Uterus (tissue), 2 donors: ENCODE measurements around the gene ELF2.

Experiments used
- POLR2A ChIP-seq, 2 donors: fragments of 450-650 bp; IDR thresholded peaks; one replicate each; pipeline ENCODE4 v1.6.1; 2016; ENCODE audit warnings: antibody characterized with exemption in 2 of 2, mild to moderate bottlenecking in 1 of 2, moderate library complexity in 1 of 2
- TF ChIP-seq, protein P1 (sequence below), 4 experiments: fragments of 200-600 bp in 2 of 4; fragments of 450-650 bp in 2 of 4; sonication (generic) in 2 of 4; IDR thresholded peaks; one replicate each; pipeline ENCODE4 v1.5.1; 2016 to 2019; ENCODE audit warnings: antibody characterized with exemption in 4 of 4, mild to moderate bottlenecking in 2 of 4, moderate library complexity in 1 of 4

DNA sequence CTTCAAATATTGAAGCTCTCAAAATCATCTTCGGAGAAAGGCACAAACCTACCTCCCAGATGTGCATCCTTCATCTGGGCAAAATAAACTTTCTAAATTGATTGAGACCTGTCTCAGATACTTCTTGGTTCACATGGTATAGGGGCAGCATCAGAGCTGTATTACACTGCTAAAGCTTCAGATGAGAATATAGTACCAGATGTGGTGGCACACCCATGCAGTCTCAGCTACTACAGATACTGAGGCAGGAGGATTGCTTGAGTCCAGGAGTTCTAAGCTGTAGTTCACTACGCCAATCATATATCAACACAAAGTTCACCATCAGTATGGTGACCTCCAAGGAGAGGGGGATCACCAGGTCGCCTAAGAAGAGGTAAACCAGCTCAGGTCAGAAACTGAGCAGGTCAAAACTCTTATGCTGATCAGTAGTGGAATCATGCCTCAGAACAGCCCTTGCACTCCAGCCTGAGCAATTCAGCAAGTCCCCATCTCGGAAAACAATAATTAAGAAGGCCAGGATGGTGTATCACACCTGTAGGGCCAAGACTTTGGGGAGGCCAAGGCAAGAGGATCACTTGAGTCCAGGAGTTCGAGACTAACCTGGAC lies 22.0 kb downstream of the ELF2 start:
- TF ChIP-seq, protein P1, sequence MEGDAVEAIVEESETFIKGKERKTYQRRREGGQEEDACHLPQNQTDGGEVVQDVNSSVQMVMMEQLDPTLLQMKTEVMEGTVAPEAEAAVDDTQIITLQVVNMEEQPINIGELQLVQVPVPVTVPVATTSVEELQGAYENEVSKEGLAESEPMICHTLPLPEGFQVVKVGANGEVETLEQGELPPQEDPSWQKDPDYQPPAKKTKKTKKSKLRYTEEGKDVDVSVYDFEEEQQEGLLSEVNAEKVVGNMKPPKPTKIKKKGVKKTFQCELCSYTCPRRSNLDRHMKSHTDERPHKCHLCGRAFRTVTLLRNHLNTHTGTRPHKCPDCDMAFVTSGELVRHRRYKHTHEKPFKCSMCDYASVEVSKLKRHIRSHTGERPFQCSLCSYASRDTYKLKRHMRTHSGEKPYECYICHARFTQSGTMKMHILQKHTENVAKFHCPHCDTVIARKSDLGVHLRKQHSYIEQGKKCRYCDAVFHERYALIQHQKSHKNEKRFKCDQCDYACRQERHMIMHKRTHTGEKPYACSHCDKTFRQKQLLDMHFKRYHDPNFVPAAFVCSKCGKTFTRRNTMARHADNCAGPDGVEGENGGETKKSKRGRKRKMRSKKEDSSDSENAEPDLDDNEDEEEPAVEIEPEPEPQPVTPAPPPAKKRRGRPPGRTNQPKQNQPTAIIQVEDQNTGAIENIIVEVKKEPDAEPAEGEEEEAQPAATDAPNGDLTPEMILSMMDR (IDR thresholded peaks at IDR 0.05): no peak
- TF ChIP-seq POLR2A (IDR thresholded peaks at IDR 0.05): no peak
